GM12878 (cell line): ENCODE data around the gene PRKG1. TPM values are rescaled to one million over a fixed set of nuclear protein-coding genes. Genes with fewer than 3 reads are reported as not detected.

Source experiments
- ATAC-seq: fragments of 200-7000 bp; cut with Tn5 transposase; 3 replicates; pipeline ENCODE4 v1.9.1; 2020; ENCODE audit warnings: mild to moderate bottlenecking, moderate library complexity
- BruUV-seq: library from RNA; stranded (reverse); fragments of 400-500 nt; replicated peaks from 2 replicates; lab custom pipeline; 2021; lab: Mats Ljungman, UMichigan
- CTCF ChIA-PET: fragments of 300-600 bp; sonication (Branson Sonifier 250); formaldehyde crosslinking; extraction: SDS; loops from one replicate; lab custom pipeline; 2021; ENCODE audit warnings: inconsistent platforms; lab: Yijun Ruan, JAX
- POLR2A ChIA-PET: fragments of 350-600 bp; formaldehyde crosslinking; extraction: SDS; loops from one replicate; lab custom pipeline; 2021; ENCODE audit warnings: inconsistent platforms; lab: Charles Lee
- RAD21 ChIA-PET: fragments of 300-600 bp; sonication (Branson Sonifier 250); formaldehyde crosslinking; loops from one replicate; lab custom pipeline; 2023; ENCODE audit warnings: antibody characterized with exemption; ENCODE audit not compliant: unreplicated experiment; lab: Charles Lee
- SMC1A ChIA-PET: fragments of 300-600 bp; sonication (Branson Sonifier 250); formaldehyde crosslinking; loops from one replicate; lab custom pipeline; 2023; ENCODE audit not compliant: unreplicated experiment, uncharacterized antibody; lab: Charles Lee
- DNase-seq: peaks from one replicate; pipeline ENCODE4 v3.0.0-alpha.2; 2011; ENCODE audit warnings: low read depth, low spot score
- FAIRE-seq: peaks from 3 replicates; lab custom pipeline; 2011; peaks lifted over from hg19 to GRCh38; lab: Jason Lieb, UNC
- H2AFZ ChIP-seq: 2 replicates; pipeline ENCODE4 v1.6.0; 2011; ENCODE audit warnings: low read depth, low read length, control low read depth; ENCODE audit not compliant: control insufficient read depth
- H3K27ac ChIP-seq: 2 replicates; pipeline ENCODE4 v1.5.1; 2011; ENCODE audit warnings: control low read depth; ENCODE audit not compliant: control insufficient read depth, insufficient read depth
- H3K27me3 ChIP-seq, 2 experiments: replicated peaks in 1 of 2; 2 replicates each; pipeline versions ENCODE4 v1.6.0 to v1.6.1; 2011; ENCODE audit warnings: low read length in 1 of 2; ENCODE audit not compliant: control insufficient read depth in 2 of 2, insufficient read depth in 2 of 2
- H3K36me3 ChIP-seq, 2 experiments: 2 replicates each; pipeline ENCODE4 v1.5.1; 2011; ENCODE audit warnings: low read length in 1 of 2; ENCODE audit not compliant: control insufficient read depth in 2 of 2, insufficient read depth in 2 of 2
- H3K4me1 ChIP-seq: 2 replicates; pipeline ENCODE4 v1.6.1; 2011; ENCODE audit warnings: mild to moderate bottlenecking, low read length, moderate library complexity, mixed read lengths; ENCODE audit not compliant: control insufficient read depth, insufficient read depth
- H3K4me2 ChIP-seq: 2 replicates; pipeline ENCODE4 v1.6.0; 2011; ENCODE audit warnings: control low read depth; ENCODE audit not compliant: control insufficient read depth, insufficient read depth
- H3K4me3 ChIP-seq: fragments of 200-600 bp; sonication (generic); 2 replicates; pipeline ENCODE4 v1.5.1; 2016
- H3K79me2 ChIP-seq: 2 replicates; pipeline ENCODE4 v1.6.0; 2011; ENCODE audit warnings: low read length; ENCODE audit not compliant: control insufficient read depth, insufficient read depth
- H3K9ac ChIP-seq: 2 replicates; pipeline ENCODE4 v1.8.0; 2011; ENCODE audit warnings: low read length, control low read depth, mixed read lengths; ENCODE audit not compliant: control insufficient read depth, insufficient read depth
- H3K9me3 ChIP-seq: replicated peaks from 3 replicates; pipeline ENCODE4 v1.5.1; 2011; ENCODE audit warnings: mild to moderate bottlenecking, low read length; ENCODE audit not compliant: control insufficient read depth, insufficient read depth
- H4K20me1 ChIP-seq: 2 replicates; pipeline ENCODE4 v1.6.0; 2011; ENCODE audit not compliant: control insufficient read depth, insufficient read depth
- CHD2 ChIP-seq: IDR thresholded peaks from 2 replicates; pipeline ENCODE4 v1.6.1; 2011; ENCODE audit warnings: low read depth, low read length, improper control_type of control experiment, borderline replicate concordance
- NBN ChIP-seq: fragments of 450-650 bp; IDR thresholded peaks from 2 replicates; pipeline ENCODE4 v1.6.1; 2016
- NR2C1 ChIP-seq: fragments of 450-650 bp; IDR thresholded peaks from 2 replicates; pipeline ENCODE4 v1.6.1; 2017; ENCODE audit warnings: antibody characterized with exemption, mild to moderate bottlenecking, moderate library complexity
- RAD51 ChIP-seq: fragments of 450-650 bp; IDR thresholded peaks from 2 replicates; pipeline ENCODE4 v1.6.1; 2016; ENCODE audit warnings: moderate library complexity, mild to moderate bottlenecking, inconsistent platforms
- TCF12 ChIP-seq: IDR thresholded peaks from 2 replicates; pipeline ENCODE4 v1.6.1; 2011; ENCODE audit warnings: low read depth, mild to moderate bottlenecking, low read length
- ZNF274 ChIP-seq: IDR thresholded peaks from one replicate; pipeline ENCODE4 v1.8.0; 2011; ENCODE audit not compliant: insufficient read length, insufficient read depth
- WGBS: methylation state at CpG from one replicate; pipeline ENCODE4 v1.1.6; 2016; ENCODE audit warnings: low lambda C conversion rate; ENCODE audit not compliant: insufficient replicate concordance, insufficient coverage; ENCODE audit errors: missing lambda C conversion rate; 5-methylcytosine and 5-hydroxymethylcytosine counted together
- in situ Hi-C: fragments of 300-500 bp; cut with MboI; formaldehyde crosslinking; loops from 9 replicates; pipeline ENCODE4 v1.14.3; 2018; ENCODE audit warnings: mixed read lengths
- intact Hi-C: fragments of 100-400 bp; cut with micrococcal nuclease; formaldehyde crosslinking; loops from one replicate; pipeline ENCODE4 v1.14.2; 2022; ENCODE audit not compliant: unreplicated experiment
- polyA plus RNA-seq, 11 experiments: library from polyadenylated mRNA; depleted of rRNA in 4 of 11; unstranded in 6 of 11; stranded (reverse) in 5 of 11; fragments of >200 nt; fragmentation: Nextera tagmentation in 4 of 11; fragmentation: Illumina TruSeq in 1 of 11; extraction: Ambion mirVana in 4 of 11; extraction: Trizol in 1 of 11; gene quantifications; 1 replicate in 1 of 11; 2 replicates in 10 of 11; pipeline versions ENCODE4 v1.2.1 to v1.2.3, GENCODE V29; 2011 to 2016; ENCODE audit warnings: inconsistent platforms in 2 of 11, missing spikeins in 2 of 11, low read depth in 1 of 11
- total RNA-seq, 4 experiments: library from RNA; depleted of rRNA in 3 of 4; stranded (reverse); fragments of >200 nt in 3 of 4; fragmentation: Illumina TruSeq in 1 of 4; extraction: Trizol in 1 of 4; gene quantifications; 2 replicates each; pipeline versions ENCODE4 v1.2.1 to v1.2.3, GENCODE V29; 2013 to 2021
- TF ChIP-seq, protein P1 (sequence below): fragments of 450-650 bp; IDR thresholded peaks from 2 replicates; pipeline ENCODE4 v1.6.1; 2018; ENCODE audit warnings: mild to moderate bottlenecking, low read depth, moderate library complexity; ENCODE audit not compliant: partially characterized antibody
- TF ChIP-seq, protein P2 (sequence below): fragments of 450-650 bp; conservative IDR thresholded peaks from 2 replicates; pipeline ENCODE4 v1.6.1; 2017; ENCODE audit warnings: mild to moderate bottlenecking, moderate library complexity
- TF ChIP-seq, protein P3 (sequence below): IDR thresholded peaks from 2 replicates; pipeline ENCODE4 v1.6.1; 2011; ENCODE audit warnings: low read depth, mild to moderate bottlenecking, low read length, moderate library complexity, borderline replicate concordance; ENCODE audit errors: extremely low read depth
- TF ChIP-seq, protein P4 (sequence below): fragments of 450-650 bp; IDR thresholded peaks from 2 replicates; pipeline ENCODE4 v1.6.1; 2018; ENCODE audit warnings: borderline replicate concordance, mild to moderate bottlenecking; ENCODE audit not compliant: partially characterized antibody

Gene PRKG1
- total and polyA plus RNA-seq, 10 of the 15 experiments (the other 5 are each of a cell fraction or from before 2014, with no cell fraction given): 0.04 to 0.05 TPM; not detected in 8

DNA sequence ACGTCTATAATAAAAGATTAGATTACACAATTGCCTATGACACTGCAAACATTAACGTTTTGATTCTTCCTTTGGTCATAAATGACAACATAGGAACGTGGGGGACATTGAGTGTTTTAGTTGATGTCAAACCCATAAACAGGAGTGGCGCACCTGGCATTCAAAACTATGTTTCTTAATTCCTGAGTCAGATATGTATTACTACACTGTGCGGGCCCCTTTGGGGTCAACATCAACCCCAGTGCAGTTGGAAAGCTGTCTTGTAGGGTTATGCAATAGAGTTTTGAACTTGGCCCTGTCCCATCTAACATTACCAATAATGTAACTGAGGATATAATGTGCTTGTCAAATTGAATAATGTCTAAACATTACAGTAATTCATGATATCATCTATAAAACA lies 468.6 kb downstream of the PRKG1 start:
- SMC1A ChIA-PET: no interaction called here
- no peak overlapping the region for H3K4me3 ChIP-seq
- H4K20me1 ChIP-seq: no peaks in the 10 kb centered on the region
- H3K9ac ChIP-seq: no peak overlapping the region
- in situ Hi-C loops: no loop called here
- no peaks in the 10 kb centered on the region for H3K27me3 ChIP-seq
- intact Hi-C loops: no loop called here
- no TSS peak for BruUV-seq
- RAD21 ChIA-PET: no interaction called here
- DNase-seq (no peak), FAIRE-seq (no peak), ATAC-seq (no peak)
- no peaks in the 10 kb centered on the region for H3K79me2 ChIP-seq
- WGBS: 5% methylated on average over 5 of the region's 5 CpGs
- no peaks in the 10 kb centered on the region for H3K4me1 ChIP-seq
- no peak overlapping the region for H3K4me2 ChIP-seq
- no peak overlapping the region for H2AFZ ChIP-seq
- CTCF ChIA-PET: no interaction called here
- H3K9me3 ChIP-seq: no peaks in the 10 kb centered on the region
- no peaks in the 10 kb centered on the region for H3K36me3 ChIP-seq
- H3K27ac ChIP-seq: no peak overlapping the region
- POLR2A ChIA-PET: no interaction called here
- no peak for TF ChIP-seq TCF12
- TF ChIP-seq NBN: no peak

DNA sequence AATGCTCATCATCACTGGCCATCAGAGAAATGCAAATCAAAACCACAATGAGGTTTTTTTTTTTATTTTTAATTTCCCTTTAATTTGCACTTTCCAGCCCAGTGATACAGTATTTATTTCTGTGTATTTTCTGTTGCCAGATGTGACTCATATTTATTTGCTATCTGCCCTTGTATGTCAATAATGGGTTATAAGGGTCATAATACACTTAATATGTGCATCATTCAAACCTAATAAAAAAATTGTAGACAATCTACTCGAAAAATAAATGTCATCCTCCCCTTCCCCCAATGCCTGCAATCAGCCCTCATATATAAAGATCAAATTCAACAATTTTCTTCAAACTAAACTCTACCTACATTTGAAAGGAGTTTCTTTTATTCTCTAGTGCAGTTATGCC lies 470.6 kb downstream of the PRKG1 start:
- no peaks in the 10 kb centered on the region for H3K79me2 ChIP-seq
- no peaks in the 10 kb centered on the region for H3K36me3 ChIP-seq
- no peaks in the 10 kb centered on the region for H4K20me1 ChIP-seq
- BruUV-seq: no TSS peak
- FAIRE-seq (no peak), DNase-seq (no peak), ATAC-seq (no peak)
- H2AFZ ChIP-seq: no peak overlapping the region
- ChIA-PET SMC1A (no interaction called here), POLR2A (interaction anchor here (0.5 kb wide), 1 partner anchor 12 kb away, joined by 5 read pairs; no protein-coding TSS in a partner anchor), CTCF (no interaction called here), RAD21 (no interaction called here)
- no peak overlapping the region for H3K9ac ChIP-seq
- no peak overlapping the region for H3K4me2 ChIP-seq
- H3K9me3 ChIP-seq: no peaks in the 10 kb centered on the region
- intact Hi-C loops (no loop called here), in situ Hi-C loops (no loop called here)
- H3K4me1 ChIP-seq: no peaks in the 10 kb centered on the region
- H3K27me3 ChIP-seq: no peaks in the 10 kb centered on the region
- 0% methylated on average over 1 of the region's 1 CpG for WGBS
- H3K4me3 ChIP-seq: no peak overlapping the region
- no peak overlapping the region for H3K27ac ChIP-seq
- TF ChIP-seq RAD51 (no peak), ZNF274 (no peak), CHD2 (no peak), NR2C1 (no peak)
- TF ChIP-seq, protein P1, sequence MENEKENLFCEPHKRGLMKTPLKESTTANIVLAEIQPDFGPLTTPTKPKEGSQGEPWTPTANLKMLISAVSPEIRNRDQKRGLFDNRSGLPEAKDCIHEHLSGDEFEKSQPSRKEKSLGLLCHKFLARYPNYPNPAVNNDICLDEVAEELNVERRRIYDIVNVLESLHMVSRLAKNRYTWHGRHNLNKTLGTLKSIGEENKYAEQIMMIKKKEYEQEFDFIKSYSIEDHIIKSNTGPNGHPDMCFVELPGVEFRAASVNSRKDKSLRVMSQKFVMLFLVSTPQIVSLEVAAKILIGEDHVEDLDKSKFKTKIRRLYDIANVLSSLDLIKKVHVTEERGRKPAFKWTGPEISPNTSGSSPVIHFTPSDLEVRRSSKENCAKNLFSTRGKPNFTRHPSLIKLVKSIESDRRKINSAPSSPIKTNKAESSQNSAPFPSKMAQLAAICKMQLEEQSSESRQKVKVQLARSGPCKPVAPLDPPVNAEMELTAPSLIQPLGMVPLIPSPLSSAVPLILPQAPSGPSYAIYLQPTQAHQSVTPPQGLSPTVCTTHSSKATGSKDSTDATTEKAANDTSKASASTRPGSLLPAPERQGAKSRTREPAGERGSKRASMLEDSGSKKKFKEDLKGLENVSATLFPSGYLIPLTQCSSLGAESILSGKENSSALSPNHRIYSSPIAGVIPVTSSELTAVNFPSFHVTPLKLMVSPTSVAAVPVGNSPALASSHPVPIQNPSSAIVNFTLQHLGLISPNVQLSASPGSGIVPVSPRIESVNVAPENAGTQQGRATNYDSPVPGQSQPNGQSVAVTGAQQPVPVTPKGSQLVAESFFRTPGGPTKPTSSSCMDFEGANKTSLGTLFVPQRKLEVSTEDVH: no peak
- TF ChIP-seq, protein P2, sequence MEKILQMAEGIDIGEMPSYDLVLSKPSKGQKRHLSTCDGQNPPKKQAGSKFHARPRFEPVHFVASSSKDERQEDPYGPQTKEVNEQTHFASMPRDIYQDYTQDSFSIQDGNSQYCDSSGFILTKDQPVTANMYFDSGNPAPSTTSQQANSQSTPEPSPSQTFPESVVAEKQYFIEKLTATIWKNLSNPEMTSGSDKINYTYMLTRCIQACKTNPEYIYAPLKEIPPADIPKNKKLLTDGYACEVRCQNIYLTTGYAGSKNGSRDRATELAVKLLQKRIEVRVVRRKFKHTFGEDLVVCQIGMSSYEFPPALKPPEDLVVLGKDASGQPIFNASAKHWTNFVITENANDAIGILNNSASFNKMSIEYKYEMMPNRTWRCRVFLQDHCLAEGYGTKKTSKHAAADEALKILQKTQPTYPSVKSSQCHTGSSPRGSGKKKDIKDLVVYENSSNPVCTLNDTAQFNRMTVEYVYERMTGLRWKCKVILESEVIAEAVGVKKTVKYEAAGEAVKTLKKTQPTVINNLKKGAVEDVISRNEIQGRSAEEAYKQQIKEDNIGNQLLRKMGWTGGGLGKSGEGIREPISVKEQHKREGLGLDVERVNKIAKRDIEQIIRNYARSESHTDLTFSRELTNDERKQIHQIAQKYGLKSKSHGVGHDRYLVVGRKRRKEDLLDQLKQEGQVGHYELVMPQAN: no peak
- TF ChIP-seq, protein P3, sequence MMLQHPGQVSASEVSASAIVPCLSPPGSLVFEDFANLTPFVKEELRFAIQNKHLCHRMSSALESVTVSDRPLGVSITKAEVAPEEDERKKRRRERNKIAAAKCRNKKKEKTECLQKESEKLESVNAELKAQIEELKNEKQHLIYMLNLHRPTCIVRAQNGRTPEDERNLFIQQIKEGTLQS: no peak
- TF ChIP-seq, protein P4, sequence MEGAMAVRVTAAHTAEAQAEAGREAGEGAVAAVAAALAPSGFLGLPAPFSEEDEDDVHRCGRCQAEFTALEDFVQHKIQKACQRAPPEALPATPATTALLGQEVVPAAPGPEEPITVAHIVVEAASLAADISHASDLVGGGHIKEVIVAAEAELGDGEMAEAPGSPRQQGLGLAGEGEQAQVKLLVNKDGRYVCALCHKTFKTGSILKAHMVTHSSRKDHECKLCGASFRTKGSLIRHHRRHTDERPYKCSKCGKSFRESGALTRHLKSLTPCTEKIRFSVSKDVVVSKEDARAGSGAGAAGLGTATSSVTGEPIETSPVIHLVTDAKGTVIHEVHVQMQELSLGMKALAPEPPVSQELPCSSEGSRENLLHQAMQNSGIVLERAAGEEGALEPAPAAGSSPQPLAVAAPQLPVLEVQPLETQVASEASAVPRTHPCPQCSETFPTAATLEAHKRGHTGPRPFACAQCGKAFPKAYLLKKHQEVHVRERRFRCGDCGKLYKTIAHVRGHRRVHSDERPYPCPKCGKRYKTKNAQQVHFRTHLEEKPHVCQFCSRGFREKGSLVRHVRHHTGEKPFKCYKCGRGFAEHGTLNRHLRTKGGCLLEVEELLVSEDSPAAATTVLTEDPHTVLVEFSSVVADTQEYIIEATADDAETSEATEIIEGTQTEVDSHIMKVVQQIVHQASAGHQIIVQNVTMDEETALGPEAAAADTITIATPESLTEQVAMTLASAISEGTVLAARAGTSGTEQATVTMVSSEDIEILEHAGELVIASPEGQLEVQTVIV: no peak
